Measurements from ENCODE around the gene BSPRY.

GRCh38 chr9:113409481-113409880 lies 60.1 kb downstream of the BSPRY start:
- no peak for TF ChIP-seq EZH2 (IDR thresholded peaks at IDR 0.05; ENCODE audit: borderline replicate concordance, insufficient read depth, low read length, poor library complexity, severe bottlenecking)
- TF ChIP-seq, protein P1, sequence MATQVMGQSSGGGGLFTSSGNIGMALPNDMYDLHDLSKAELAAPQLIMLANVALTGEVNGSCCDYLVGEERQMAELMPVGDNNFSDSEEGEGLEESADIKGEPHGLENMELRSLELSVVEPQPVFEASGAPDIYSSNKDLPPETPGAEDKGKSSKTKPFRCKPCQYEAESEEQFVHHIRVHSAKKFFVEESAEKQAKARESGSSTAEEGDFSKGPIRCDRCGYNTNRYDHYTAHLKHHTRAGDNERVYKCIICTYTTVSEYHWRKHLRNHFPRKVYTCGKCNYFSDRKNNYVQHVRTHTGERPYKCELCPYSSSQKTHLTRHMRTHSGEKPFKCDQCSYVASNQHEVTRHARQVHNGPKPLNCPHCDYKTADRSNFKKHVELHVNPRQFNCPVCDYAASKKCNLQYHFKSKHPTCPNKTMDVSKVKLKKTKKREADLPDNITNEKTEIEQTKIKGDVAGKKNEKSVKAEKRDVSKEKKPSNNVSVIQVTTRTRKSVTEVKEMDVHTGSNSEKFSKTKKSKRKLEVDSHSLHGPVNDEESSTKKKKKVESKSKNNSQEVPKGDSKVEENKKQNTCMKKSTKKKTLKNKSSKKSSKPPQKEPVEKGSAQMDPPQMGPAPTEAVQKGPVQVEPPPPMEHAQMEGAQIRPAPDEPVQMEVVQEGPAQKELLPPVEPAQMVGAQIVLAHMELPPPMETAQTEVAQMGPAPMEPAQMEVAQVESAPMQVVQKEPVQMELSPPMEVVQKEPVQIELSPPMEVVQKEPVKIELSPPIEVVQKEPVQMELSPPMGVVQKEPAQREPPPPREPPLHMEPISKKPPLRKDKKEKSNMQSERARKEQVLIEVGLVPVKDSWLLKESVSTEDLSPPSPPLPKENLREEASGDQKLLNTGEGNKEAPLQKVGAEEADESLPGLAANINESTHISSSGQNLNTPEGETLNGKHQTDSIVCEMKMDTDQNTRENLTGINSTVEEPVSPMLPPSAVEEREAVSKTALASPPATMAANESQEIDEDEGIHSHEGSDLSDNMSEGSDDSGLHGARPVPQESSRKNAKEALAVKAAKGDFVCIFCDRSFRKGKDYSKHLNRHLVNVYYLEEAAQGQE (IDR thresholded peaks at IDR 0.05; ENCODE audit: borderline replicate concordance), result no peak
- no peak for TF ChIP-seq CTCF (IDR thresholded peaks at IDR 0.05; ENCODE audit: poor library complexity, severe bottlenecking)
- no peak for TF ChIP-seq POLR2AphosphoS5 (IDR thresholded peaks at IDR 0.05)
- TF ChIP-seq RAD21 (conservative IDR thresholded peaks at IDR 0.05), result no peak
- TF ChIP-seq EP300 (conservative IDR thresholded peaks at IDR 0.05; ENCODE audit: poor library complexity, severe bottlenecking), result no peak

Measured in neural cell (in vitro differentiated cells).